Glutamatergic neuron (in vitro differentiated cells): ENCODE measurements around the gene SI. TPM values are rescaled to one million over a fixed set of nuclear protein-coding genes. Genes with fewer than 3 reads are reported as not detected.

Experiments
- DNase-seq: peaks from one replicate; pipeline ENCODE4 v3.0.0; 2022
- H3K27ac Mint-ChIP-seq: one replicate; pipeline ENCODE4 v1.8.0; 2020; ENCODE audit warnings: mild to moderate bottlenecking, mixed read lengths, inconsistent platforms; ENCODE audit not compliant: unreplicated experiment
- H3K27me3 Mint-ChIP-seq: one replicate; pipeline ENCODE4 v1.8.0; 2020; ENCODE audit warnings: mild to moderate bottlenecking, moderate library complexity, mixed read lengths, inconsistent platforms; ENCODE audit not compliant: unreplicated experiment
- H3K36me3 Mint-ChIP-seq: one replicate; pipeline ENCODE4 v1.8.0; 2020; ENCODE audit warnings: mild to moderate bottlenecking, mixed read lengths, inconsistent platforms; ENCODE audit not compliant: unreplicated experiment
- H3K4me1 Mint-ChIP-seq: one replicate; pipeline ENCODE4 v1.8.0; 2020; ENCODE audit warnings: mild to moderate bottlenecking, low read depth, mixed read lengths, inconsistent platforms; ENCODE audit not compliant: unreplicated experiment
- H3K4me3 Mint-ChIP-seq: one replicate; pipeline ENCODE4 v1.8.0; 2020; ENCODE audit warnings: mild to moderate bottlenecking, mixed read lengths, inconsistent platforms; ENCODE audit not compliant: unreplicated experiment
- H3K9me3 Mint-ChIP-seq: one replicate; pipeline ENCODE4 v1.8.0; 2020; ENCODE audit warnings: mild to moderate bottlenecking, moderate library complexity, mixed read lengths, inconsistent platforms; ENCODE audit not compliant: unreplicated experiment
- CTCF ChIP-seq: fragments of 200-600 bp; sonication (generic); IDR thresholded peaks from one replicate; pipeline ENCODE4 v1.5.0; 2021; ENCODE audit not compliant: partially characterized antibody, unreplicated experiment
- total RNA-seq: library from RNA; stranded (reverse); fragmentation: NEBNext Ultra II Directional; extraction: Animal tissue kit (Norgen Biotek cat#: 25700); gene quantifications from one replicate; pipeline ENCODE4 v1.2.1, GENCODE V29; 2021; ENCODE audit not compliant: unreplicated experiment

SI gene
- total RNA-seq, 1 donor from 2014 or later: not detected

GRCh38 chr3:164929642-164930041 lies 148.7 kb downstream of the SI start:
- H3K4me1 Mint-ChIP-seq: no peaks in the 10 kb centered on the region
- no peaks in the 10 kb centered on the region for H3K9me3 Mint-ChIP-seq
- no peaks in the 10 kb centered on the region for H3K36me3 Mint-ChIP-seq
- H3K27ac Mint-ChIP-seq: no peak overlapping the region
- H3K27me3 Mint-ChIP-seq: peaks cover 4% of the 10 kb centered on the region
- no peak for TF ChIP-seq CTCF
- no peak overlapping the region for H3K4me3 Mint-ChIP-seq
- no peak for DNase-seq

Other genes starting within 250 kb of the SI start
- gene SLITRK3, start 117.9 kb upstream of the SI start, total RNA-seq: not detected